Psoas muscle (tissue), 8 donors: ENCODE data around the gene DCAF12L1. TPM values are rescaled to one million over a fixed set of nuclear protein-coding genes. Genes with fewer than 3 reads are reported as not detected.

Experiments used
- ATAC-seq, 4 donors: fragments of 200-7000 bp; cut with Tn5 transposase; one replicate each; pipeline ENCODE4 v1.9.1; 2020; ENCODE audit warnings: moderate library complexity in 3 of 4, mild to moderate bottlenecking in 2 of 4
- DNase-seq, 2 donors: peaks; one replicate each; pipeline ENCODE4 v3.0.0-alpha.2; 2020
- H3K27ac ChIP-seq: fragments of 200-600 bp; one replicate; pipeline ENCODE4 v1.8.0; 2022
- H3K27me3 ChIP-seq, 3 donors: fragments of 200-600 bp in 1 of 3; one replicate each; pipeline versions ENCODE4 v1.6.1 to v1.8.0; 2013 to 2022; ENCODE audit warnings: low read length in 2 of 3, mild to moderate bottlenecking in 2 of 3, moderate library complexity in 1 of 3; ENCODE audit not compliant: insufficient read depth in 3 of 3
- H3K36me3 ChIP-seq, 2 donors: fragments of 200-600 bp in 1 of 2; one replicate each; pipeline versions ENCODE4 v1.6.1 to v1.8.0; 2013 to 2022; ENCODE audit warnings: low read depth in 1 of 2, mild to moderate bottlenecking in 1 of 2, moderate library complexity in 1 of 2; ENCODE audit not compliant: insufficient read depth in 1 of 2
- H3K4me1 ChIP-seq: fragments of 200-600 bp; one replicate; pipeline ENCODE4 v1.8.0; 2022
- H3K4me3 ChIP-seq: fragments of 200-600 bp; one replicate; pipeline ENCODE4 v1.8.0; 2022; ENCODE audit warnings: mild to moderate bottlenecking
- H3K9me3 ChIP-seq: fragments of 200-600 bp; one replicate; pipeline ENCODE4 v1.8.0; 2022
- WGBS, 3 donors: extraction: QIAGEN DNeasy Blood & Tissue Kit; methylation state at CpG; one replicate each; pipeline versions ENCODE4 v1.1.6 to v1.1.7; 2013; 5-methylcytosine and 5-hydroxymethylcytosine counted together
- intact Hi-C, 2 donors: fragments of 100-400 bp; cut with DNase I; formaldehyde crosslinking; loops; one replicate each; pipeline versions ENCODE4 v1.11.0 to v1.14.2; 2022
- long read RNA-seq, 2 donors: library from polyadenylated mRNA; unstranded; transcript quantifications; one replicate each; pipeline ENCODE4 v2.0.0, GENCODE V29; 2021
- polyA plus RNA-seq, 3 donors: library from polyadenylated mRNA; stranded (reverse); fragments of 200-250 nt; gene quantifications; one replicate each; pipeline ENCODE4 v1.2.3, GENCODE V29; 2013
- total RNA-seq, 4 donors: library from RNA; stranded (reverse); fragmentation: NEBNext Ultra II Directional in 2 of 4; extraction: Animal tissue kit (Norgen Biotek cat#: 25700) in 2 of 4; gene quantifications; one replicate each; pipeline versions ENCODE4 v1.2.1 to v1.2.4, GENCODE V29; 2021 to 2023
- TF ChIP-seq, protein P1 (sequence below): fragments of 200-600 bp; IDR thresholded peaks from one replicate; pipeline ENCODE4 v1.8.0; 2022; ENCODE audit warnings: antibody characterized with exemption
- donor health status: healthy with polysubstance abuse.
- donor health status: DM: no; HTN: no; CAD: no; lungs with moderate emphysema.
- donor health status: Bipolar disorder and iron deficiency.
- donor health status: healthy.
- donor health status: DM: yes; HTN: yes; CAD: no.
- donor health status: DM: no; HTN: no; CAD: no.
- donor health status: DM: no; HTN: no; CAD: no.
- donor health status: DM: yes; HTN: yes; CAD: no.

DCAF12L1 gene
- total RNA-seq, result not detected
- polyA plus RNA-seq, result under 1 TPM in 1 of 3 donors, not detected in 2; 0.01 TPM
- long read RNA-seq, donor 1, result 0 reads
- long read RNA-seq, donor 2, result 0 reads

DNA sequence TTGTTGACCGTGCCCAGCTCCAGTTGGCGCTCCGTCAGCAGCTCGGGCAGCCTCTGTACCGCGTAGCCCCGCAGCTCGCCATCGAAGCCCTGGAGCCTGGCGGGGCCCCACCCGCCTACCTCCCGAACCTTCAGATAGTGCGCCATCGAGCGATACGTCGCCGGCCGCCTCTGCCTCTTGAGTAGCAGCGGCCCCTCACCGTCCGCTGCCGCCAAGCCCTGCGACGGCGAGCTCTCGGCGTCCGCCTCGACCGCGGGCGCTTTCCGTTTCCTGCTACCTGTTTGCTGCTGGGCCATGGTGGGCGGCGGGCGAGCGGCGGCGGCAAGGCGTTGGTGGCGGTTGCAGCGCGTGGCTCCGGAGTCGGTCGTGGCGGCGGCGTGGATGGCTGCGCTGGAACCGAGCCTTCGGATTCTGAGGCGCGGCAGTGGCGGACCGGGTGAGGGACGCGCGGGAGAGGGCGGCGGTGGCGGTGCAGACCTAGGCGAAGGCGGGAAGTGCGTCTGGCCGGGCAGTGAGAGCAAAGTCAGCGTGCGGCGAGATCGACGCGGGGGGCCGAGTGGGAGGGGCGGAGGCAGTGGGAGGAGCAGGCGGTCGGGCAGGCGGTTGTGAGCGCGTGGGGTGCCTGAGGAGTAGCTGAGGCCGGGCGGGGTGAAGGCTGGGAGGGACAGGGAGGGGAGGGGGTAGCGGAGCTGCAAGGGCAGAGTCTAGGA is at the start of gene DCAF12L1:
Gene DCAF12L1 (minus strand): TSS at position 502 of the 710 bp plus-strand sequence. CDS start 206 bp downstream, at position 296.
- ATAC-seq (no peak), DNase-seq (peak in 1 of 2 donors; percentile 41)
- Histone ChIP-seq H3K27ac (no peak within 1 kb of the TSS), H3K36me3 (no peaks in the 10 kb centered on the region), H3K4me3 (no peak within 1 kb of the TSS), H3K4me1 (no peaks in the 10 kb centered on the region), H3K9me3 (no peaks in the 10 kb centered on the region), H3K27me3 (peaks cover 0 to 2% (median 0%) of the 10 kb centered on the region in 3 donors)
- TF ChIP-seq, protein P1, sequence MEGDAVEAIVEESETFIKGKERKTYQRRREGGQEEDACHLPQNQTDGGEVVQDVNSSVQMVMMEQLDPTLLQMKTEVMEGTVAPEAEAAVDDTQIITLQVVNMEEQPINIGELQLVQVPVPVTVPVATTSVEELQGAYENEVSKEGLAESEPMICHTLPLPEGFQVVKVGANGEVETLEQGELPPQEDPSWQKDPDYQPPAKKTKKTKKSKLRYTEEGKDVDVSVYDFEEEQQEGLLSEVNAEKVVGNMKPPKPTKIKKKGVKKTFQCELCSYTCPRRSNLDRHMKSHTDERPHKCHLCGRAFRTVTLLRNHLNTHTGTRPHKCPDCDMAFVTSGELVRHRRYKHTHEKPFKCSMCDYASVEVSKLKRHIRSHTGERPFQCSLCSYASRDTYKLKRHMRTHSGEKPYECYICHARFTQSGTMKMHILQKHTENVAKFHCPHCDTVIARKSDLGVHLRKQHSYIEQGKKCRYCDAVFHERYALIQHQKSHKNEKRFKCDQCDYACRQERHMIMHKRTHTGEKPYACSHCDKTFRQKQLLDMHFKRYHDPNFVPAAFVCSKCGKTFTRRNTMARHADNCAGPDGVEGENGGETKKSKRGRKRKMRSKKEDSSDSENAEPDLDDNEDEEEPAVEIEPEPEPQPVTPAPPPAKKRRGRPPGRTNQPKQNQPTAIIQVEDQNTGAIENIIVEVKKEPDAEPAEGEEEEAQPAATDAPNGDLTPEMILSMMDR, result no peak
- intact Hi-C loops, result no loop called here
- 5 to 36% (median 5%) methylated on average over 8 to 83 of the region's 83 CpGs for WGBS, 3 donors

DNA sequence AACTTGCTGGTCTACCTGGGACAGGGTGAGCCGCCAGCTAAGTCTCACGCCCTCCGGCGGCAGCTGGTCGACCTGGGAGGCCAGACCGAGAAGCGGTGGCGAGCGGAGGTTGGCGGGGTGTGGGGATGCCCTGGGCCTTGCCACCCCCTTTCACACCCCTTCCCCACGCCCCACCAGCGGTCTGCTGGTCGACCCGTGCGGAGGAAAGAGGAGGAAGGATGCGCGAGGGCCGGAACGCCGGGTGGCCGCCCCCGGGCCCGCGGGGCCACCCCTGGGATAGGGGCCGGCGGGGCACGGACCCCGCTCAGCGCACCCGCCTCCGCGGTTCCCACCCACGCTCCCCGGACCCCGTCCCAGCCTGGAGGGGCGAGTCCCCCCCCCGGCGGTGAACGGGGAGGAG is 28.3 kb upstream of the DCAF12L1 start:
- H3K36me3 ChIP-seq, result no peaks in the 10 kb centered on the region
- TF ChIP-seq, protein P1, result no peak
- ATAC-seq (no peak), DNase-seq (no peak)
- 27 to 60% (median 51%) methylated on average over 5 to 39 of the region's 39 CpGs for WGBS, 3 donors
- H3K27ac ChIP-seq, result no peak overlapping the region
- intact Hi-C loops, result no loop called here
- no peak overlapping the region for H3K4me3 ChIP-seq
- no peaks in the 10 kb centered on the region for H3K4me1 ChIP-seq
- H3K9me3 ChIP-seq, result no peaks in the 10 kb centered on the region
- no peaks in the 10 kb centered on the region for H3K27me3 ChIP-seq

- Histone ChIP-seq H3K9me3 (no peaks in the 10 kb centered on the region), H3K27me3 (no peaks in the 10 kb centered on the region), H3K4me3 (no peak overlapping the region), H3K4me1 (no peaks in the 10 kb centered on the region), H3K36me3 (no peaks in the 10 kb centered on the region), H3K27ac (no peak overlapping the region)
- TF ChIP-seq, protein P1, result no peak
- WGBS, 3 donors, result 31 to 79% (median 48%) methylated on average over 1 of the region's 1 CpG
- ATAC-seq, result no peak
- DNase-seq, result no peak
- intact Hi-C loops, result no loop called here
Observed at GRCh38 chrX:126575911-126576310, 23.3 kb upstream of the DCAF12L1 start.

- DNase-seq (no peak), ATAC-seq (no peak)
- Histone ChIP-seq H3K4me3 (no peak overlapping the region), H3K27ac (no peak overlapping the region), H3K36me3 (no peaks in the 10 kb centered on the region), H3K27me3 (peaks cover 0 to 2% (median 0%) of the 10 kb centered on the region in 3 donors), H3K4me1 (no peaks in the 10 kb centered on the region), H3K9me3 (no peaks in the 10 kb centered on the region)
- intact Hi-C loops, result no loop called here
- WGBS, 3 donors, result 47 to 82% (median 77%) methylated on average over 1 of the region's 1 CpG
- TF ChIP-seq, protein P1, result no peak
Observed at GRCh38 chrX:126557151-126557550, 4.5 kb upstream of the DCAF12L1 start.
